Adrenal gland (tissue), 12 donors: ENCODE data around the gene NDUFAF5. TPM values are rescaled to one million over a fixed set of nuclear protein-coding genes. Genes with fewer than 3 reads are reported as not detected.
A peak's percentile ranks its signal among the peaks of the same experiment; 100 is the strongest.

Source experiments
- DNase-seq, 7 donors: peaks; one replicate each; pipeline ENCODE4 v3.0.0-alpha.2; 2019 to 2020
- H3K27ac ChIP-seq, 5 donors: fragments of 200-600 bp; sonication (generic) in 4 of 5; 1 replicate in 3 of 5; 2 replicates in 2 of 5; pipeline versions ENCODE4 v1.5.1 to v1.8.0; 2016 to 2020; ENCODE audit warnings: mild to moderate bottlenecking in 1 of 5
- H3K27me3 ChIP-seq: fragments of 200-600 bp; 2 replicates; pipeline ENCODE4 v1.8.0; 2021
- H3K36me3 ChIP-seq, 2 donors: fragments of 200-600 bp; replicated peaks in 1 of 2; 1 replicate in 1 of 2; 2 replicates in 1 of 2; pipeline versions ENCODE4 v1.5.1 to v1.8.0; 2018 to 2022
- H3K4me1 ChIP-seq, 2 donors: fragments of 200-600 bp; replicated peaks in 1 of 2; 1 replicate in 1 of 2; 2 replicates in 1 of 2; pipeline versions ENCODE4 v1.5.1 to v1.8.0; 2018 to 2021
- H3K4me3 ChIP-seq, 4 donors: fragments of 200-600 bp; sonication (generic) in 3 of 4; one replicate each; pipeline ENCODE4 v1.5.1; 2016 to 2018
- H3K9me3 ChIP-seq, 3 donors: fragments of 200-600 bp; sonication (generic) in 1 of 3; replicated peaks in 1 of 3; 1 replicate in 2 of 3; 2 replicates in 1 of 3; pipeline versions ENCODE4 v1.5.1 to v1.8.0; 2016 to 2021
- POLR2A ChIP-seq, 2 donors: fragments of 450-650 bp; IDR thresholded peaks; one replicate each; pipeline ENCODE4 v1.6.1; 2017; ENCODE audit warnings: antibody characterized with exemption in 2 of 2, mild to moderate bottlenecking in 2 of 2, moderate library complexity in 1 of 2
- WGBS, 4 donors: extraction: QIAGEN DNeasy Blood & Tissue Kit in 2 of 4; methylation state at CpG; one replicate each; pipeline versions ENCODE4 v1.1.5 to v1.1.7; 2013 to 2017; 5-methylcytosine and 5-hydroxymethylcytosine counted together
- intact Hi-C, 2 donors: fragments of 100-400 bp; cut with DNase I; formaldehyde crosslinking; loops; one replicate each; pipeline versions ENCODE4 v1.14.1 to v1.15.0; 2022 to 2023
- polyA plus RNA-seq, 3 donors: library from polyadenylated mRNA; stranded (reverse); fragments of 200-250 nt in 2 of 3; fragments of 350-450 nt in 1 of 3; fragmentation: Illumina TruSeq in 1 of 3; extraction: RNeasy Lipid Tissue Mini Kit (QIAGEN cat#74804) in 1 of 3; gene quantifications; one replicate each; pipeline ENCODE4 v1.2.3, GENCODE V29; 2013 to 2014
- total RNA-seq, 9 donors: library from RNA; depleted of rRNA in 4 of 9; stranded (reverse); fragments of >200 nt in 4 of 9; fragments of 120-200 nt in 1 of 9; fragmentation: NEBNext Ultra II Directional in 1 of 9; extraction: Animal tissue kit (Norgen Biotek cat#: 25700) in 1 of 9; gene quantifications; one replicate each; pipeline versions ENCODE4 v1.1.0 to v1.2.4, GENCODE V29; 2013 to 2023
- TF ChIP-seq, protein P1 (sequence below), 6 experiments: fragments of 450-650 bp in 4 of 6; fragments of 200-600 bp in 2 of 6; sonication (generic) in 1 of 6; IDR thresholded peaks; 1 replicate in 5 of 6; 2 replicates in 1 of 6; pipeline versions ENCODE4 v1.5.1 to v1.8.0; 2016 to 2021; ENCODE audit warnings: antibody characterized with exemption in 6 of 6, mild to moderate bottlenecking in 2 of 6, moderate library complexity in 1 of 6
- donor health status: healthy with polysubstance abuse.
- donor health status: Bipolar disorder and iron deficiency.
- donor health status: DM: yes; HTN: yes; CAD: no.
- donor health status: DM: no; HTN: no; CAD: no.
- donor health status: DM: no; HTN: no; CAD: no.
- donor health status: DM: yes; HTN: yes; CAD: no.

Gene NDUFAF5
- total and polyA plus RNA-seq, 12 donors = 6.3 to 54.1 (median 22.9) TPM

- no peaks in the 10 kb centered on the region for H3K27me3 ChIP-seq
- intact Hi-C loops = no loop called here
- no peak for DNase-seq
- H3K9me3 ChIP-seq = no peaks in the 10 kb centered on the region
- 81 to 100% (median 93%) methylated on average over 1 of the region's 1 CpG for WGBS, 4 donors
- H3K36me3 ChIP-seq = peaks cover 0 to 71% of the 10 kb centered on the region in 2 donors
- no peak overlapping the region for H3K27ac ChIP-seq
- H3K4me3 ChIP-seq = no peak overlapping the region
- H3K4me1 ChIP-seq = peaks cover 0 to under 1% of the 10 kb centered on the region in 2 donors
- TF ChIP-seq, protein P1, sequence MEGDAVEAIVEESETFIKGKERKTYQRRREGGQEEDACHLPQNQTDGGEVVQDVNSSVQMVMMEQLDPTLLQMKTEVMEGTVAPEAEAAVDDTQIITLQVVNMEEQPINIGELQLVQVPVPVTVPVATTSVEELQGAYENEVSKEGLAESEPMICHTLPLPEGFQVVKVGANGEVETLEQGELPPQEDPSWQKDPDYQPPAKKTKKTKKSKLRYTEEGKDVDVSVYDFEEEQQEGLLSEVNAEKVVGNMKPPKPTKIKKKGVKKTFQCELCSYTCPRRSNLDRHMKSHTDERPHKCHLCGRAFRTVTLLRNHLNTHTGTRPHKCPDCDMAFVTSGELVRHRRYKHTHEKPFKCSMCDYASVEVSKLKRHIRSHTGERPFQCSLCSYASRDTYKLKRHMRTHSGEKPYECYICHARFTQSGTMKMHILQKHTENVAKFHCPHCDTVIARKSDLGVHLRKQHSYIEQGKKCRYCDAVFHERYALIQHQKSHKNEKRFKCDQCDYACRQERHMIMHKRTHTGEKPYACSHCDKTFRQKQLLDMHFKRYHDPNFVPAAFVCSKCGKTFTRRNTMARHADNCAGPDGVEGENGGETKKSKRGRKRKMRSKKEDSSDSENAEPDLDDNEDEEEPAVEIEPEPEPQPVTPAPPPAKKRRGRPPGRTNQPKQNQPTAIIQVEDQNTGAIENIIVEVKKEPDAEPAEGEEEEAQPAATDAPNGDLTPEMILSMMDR (IDR thresholded peaks at IDR 0.05) = no peak
- no peak for TF ChIP-seq POLR2A (IDR thresholded peaks at IDR 0.05)
Measured at GRCh38 chr20:13793001-13793400, 8.2 kb downstream of the NDUFAF5 start.

GRCh38 chr20:13794667-13795066 is 9.8 kb downstream of the NDUFAF5 start:
- intact Hi-C loops = no loop called here
- no peaks in the 10 kb centered on the region for H3K9me3 ChIP-seq
- H3K4me3 ChIP-seq = no peak overlapping the region
- TF ChIP-seq POLR2A (IDR thresholded peaks at IDR 0.05) = no peak
- TF ChIP-seq, protein P1 (IDR thresholded peaks at IDR 0.05) = no peak
- no peaks in the 10 kb centered on the region for H3K27me3 ChIP-seq
- H3K27ac ChIP-seq = no peak overlapping the region
- peaks cover 0 to 69% of the 10 kb centered on the region in 2 donors for H3K36me3 ChIP-seq
- DNase-seq = no peak
- WGBS, 4 donors = 97 to 98% (median 98%) methylated on average over 6 of the region's 6 CpGs
- no peaks in the 10 kb centered on the region for H3K4me1 ChIP-seq

GRCh38 chr20:13799040-13799439 is 14.2 kb downstream of the NDUFAF5 start:
- H3K36me3 ChIP-seq = peaks cover 0 to 72% of the 10 kb centered on the region in 2 donors
- H3K4me3 ChIP-seq = no peak overlapping the region
- TF ChIP-seq POLR2A (IDR thresholded peaks at IDR 0.05) = no peak
- TF ChIP-seq, protein P1 (IDR thresholded peaks at IDR 0.05) = no peak
- no peaks in the 10 kb centered on the region for H3K27me3 ChIP-seq
- H3K27ac ChIP-seq = no peak overlapping the region
- 78 to 94% (median 87%) methylated on average over 5 of the region's 5 CpGs for WGBS, 4 donors
- H3K4me1 ChIP-seq = peaks cover 6 to 16% of the 10 kb centered on the region in 2 donors
- no peaks in the 10 kb centered on the region for H3K9me3 ChIP-seq
- intact Hi-C loops = no loop called here
- DNase-seq = no peak

- peaks cover 6 to 16% of the 10 kb centered on the region in 2 donors for H3K4me1 ChIP-seq
- DNase-seq = no peak
- peak overlapping the region in 2 of 5 donors; percentile 24 to 43 for H3K27ac ChIP-seq
- intact Hi-C loops = no loop called here
- H3K36me3 ChIP-seq = peaks cover 0 to 72% of the 10 kb centered on the region in 2 donors
- TF ChIP-seq POLR2A (IDR thresholded peaks at IDR 0.05) = no peak
- TF ChIP-seq, protein P1 (IDR thresholded peaks at IDR 0.05) = no peak
- 88 to 93% (median 90%) methylated on average over 2 of the region's 2 CpGs for WGBS, 4 donors
- no peaks in the 10 kb centered on the region for H3K27me3 ChIP-seq
- H3K9me3 ChIP-seq = no peaks in the 10 kb centered on the region
- H3K4me3 ChIP-seq = no peak overlapping the region
Measured at GRCh38 chr20:13799974-13800373, 15.1 kb downstream of the NDUFAF5 start.
